Activated naive CD8-positive, alpha-beta T cell treated with anti-CD3 and anti-CD28 coated beads, Interleukin-2, amount 50 U/mL, for 24 hours (primary cell): Measurements from ENCODE around the gene DHRS2.
"Not testable (repeated sequence)": the region's sequence is repeated elsewhere in the genome, so short reads cannot be mapped to it uniquely, and the experiment has no call there.

Source experiments
- ATAC-seq: fragments of 150-1000 bp; cut with Tn5 transposase; one replicate; pipeline ENCODE4 v1.10.0; 2021
- DNase-seq: peaks from one replicate; pipeline ENCODE4 v3.0.0; 2021
- H3K27ac Mint-ChIP-seq: one replicate; pipeline ENCODE4 v1.8.0; 2021; ENCODE audit warnings: mild to moderate bottlenecking, mixed read lengths
- H3K27me3 Mint-ChIP-seq: one replicate; pipeline ENCODE4 v1.8.0; 2021; ENCODE audit warnings: mixed read lengths
- H3K36me3 Mint-ChIP-seq: one replicate; pipeline ENCODE4 v1.8.0; 2021; ENCODE audit warnings: low read depth, mixed read lengths
- H3K4me1 Mint-ChIP-seq: one replicate; pipeline ENCODE4 v1.8.0; 2021; ENCODE audit warnings: mixed read lengths
- H3K4me3 Mint-ChIP-seq: one replicate; pipeline ENCODE4 v1.8.0; 2021; ENCODE audit warnings: mild to moderate bottlenecking, moderate library complexity, mixed read lengths
- H3K9me3 Mint-ChIP-seq: one replicate; pipeline ENCODE4 v1.8.0; 2021; ENCODE audit warnings: mixed read lengths

The DHRS2 gene

DNA sequence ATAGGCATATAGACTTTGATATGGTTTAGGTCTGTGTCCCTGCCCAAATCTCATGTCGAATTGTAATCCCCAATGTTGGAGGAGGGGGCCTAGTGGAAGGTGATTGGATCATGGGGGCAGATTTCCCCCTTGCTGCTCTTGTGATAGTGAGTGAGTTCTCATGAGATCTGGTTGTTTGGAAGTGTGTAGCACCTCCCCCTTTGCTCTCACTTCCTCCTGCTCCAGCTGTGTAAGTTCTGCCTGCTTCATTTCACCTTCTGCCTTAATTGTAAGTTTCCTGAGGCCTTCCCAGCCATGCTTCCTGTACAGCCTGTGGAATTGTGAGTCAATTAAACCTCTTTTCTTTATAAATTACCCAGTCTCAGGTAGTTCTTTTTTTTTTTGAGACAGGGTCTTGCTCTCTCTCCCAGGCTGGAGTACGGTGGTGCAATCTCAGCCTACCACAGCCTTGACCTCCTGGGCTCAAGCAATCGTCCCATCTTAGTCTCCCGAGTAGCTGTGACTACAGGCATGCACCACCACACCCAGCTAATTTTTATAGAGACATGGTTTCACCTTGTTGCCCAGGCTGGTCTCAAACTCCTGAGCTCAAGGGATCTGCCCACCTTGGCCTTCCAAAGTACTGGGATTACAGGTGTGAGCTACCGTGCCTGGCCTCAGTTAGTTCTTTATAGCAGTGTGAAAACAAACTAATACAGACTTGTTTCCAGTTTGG lies 1.3 kb upstream of the DHRS2 start:
- not testable (repeated sequence) for ATAC-seq, H3K4me3 Mint-ChIP-seq, H3K4me1 Mint-ChIP-seq, H3K27ac Mint-ChIP-seq, DNase-seq, H3K36me3 Mint-ChIP-seq, H3K27me3 Mint-ChIP-seq, H3K9me3 Mint-ChIP-seq

GRCh38 chr14:23637312-23637654 lies 1.1 kb downstream of the DHRS2 start:
- H3K36me3 Mint-ChIP-seq, H3K9me3 Mint-ChIP-seq, H3K27ac Mint-ChIP-seq, H3K4me3 Mint-ChIP-seq, H3K4me1 Mint-ChIP-seq, H3K27me3 Mint-ChIP-seq, DNase-seq, ATAC-seq: not testable (repeated sequence)

DNA sequence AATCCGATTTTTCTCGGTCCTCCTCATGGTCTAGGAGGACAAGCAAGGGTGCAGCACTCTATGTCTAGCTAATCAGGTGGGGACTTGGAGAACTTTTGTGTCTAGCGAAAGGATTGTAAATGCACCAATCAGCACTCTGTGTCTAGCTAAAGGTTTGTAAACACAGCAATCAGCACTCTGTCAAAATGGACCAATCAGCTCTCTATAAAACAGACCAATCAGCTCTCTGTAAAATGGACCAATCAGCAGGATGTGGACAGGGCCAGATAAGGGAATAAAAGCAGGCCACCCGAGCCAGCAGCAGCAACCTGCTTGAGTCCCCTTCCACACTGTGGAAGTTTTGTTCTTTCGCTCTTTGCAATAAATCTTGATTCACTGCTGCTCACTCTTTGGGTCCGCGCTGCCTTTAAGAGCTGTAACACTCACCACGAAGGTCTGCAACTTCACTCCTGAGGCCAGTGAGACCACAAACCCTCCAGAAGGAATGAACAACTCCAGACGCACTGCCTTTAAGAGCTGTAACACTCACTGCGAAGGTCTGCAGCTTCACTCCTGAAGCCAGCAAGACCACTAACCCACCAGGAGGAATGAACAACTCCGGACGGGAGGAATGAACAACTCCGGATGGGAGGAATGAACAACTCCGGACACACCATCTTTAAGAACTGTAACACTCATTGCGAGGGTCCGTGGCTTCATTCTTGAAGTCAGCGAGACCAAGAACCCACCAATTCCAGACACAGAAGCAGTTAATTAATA lies 1.7 kb downstream of the DHRS2 start:
- H3K27me3 Mint-ChIP-seq, ATAC-seq, H3K4me1 Mint-ChIP-seq: not testable (repeated sequence)

GRCh38 chr14:23638414-23639047 lies 2.4 kb downstream of the DHRS2 start:
- ATAC-seq = no peak
- H3K4me1 Mint-ChIP-seq = no peaks in the 10 kb centered on the region
- H3K36me3 Mint-ChIP-seq = no peaks in the 10 kb centered on the region
- no peak for DNase-seq
- no peak overlapping the region for H3K27ac Mint-ChIP-seq
- no peak overlapping the region for H3K4me3 Mint-ChIP-seq
- no peaks in the 10 kb centered on the region for H3K27me3 Mint-ChIP-seq
- H3K9me3 Mint-ChIP-seq = no peaks in the 10 kb centered on the region

More for the DNA sequence above, 1.7 kb downstream of the DHRS2 start:
- not testable (repeated sequence) for H3K9me3 Mint-ChIP-seq, H3K4me3 Mint-ChIP-seq, H3K36me3 Mint-ChIP-seq, DNase-seq, H3K27ac Mint-ChIP-seq

DNA sequence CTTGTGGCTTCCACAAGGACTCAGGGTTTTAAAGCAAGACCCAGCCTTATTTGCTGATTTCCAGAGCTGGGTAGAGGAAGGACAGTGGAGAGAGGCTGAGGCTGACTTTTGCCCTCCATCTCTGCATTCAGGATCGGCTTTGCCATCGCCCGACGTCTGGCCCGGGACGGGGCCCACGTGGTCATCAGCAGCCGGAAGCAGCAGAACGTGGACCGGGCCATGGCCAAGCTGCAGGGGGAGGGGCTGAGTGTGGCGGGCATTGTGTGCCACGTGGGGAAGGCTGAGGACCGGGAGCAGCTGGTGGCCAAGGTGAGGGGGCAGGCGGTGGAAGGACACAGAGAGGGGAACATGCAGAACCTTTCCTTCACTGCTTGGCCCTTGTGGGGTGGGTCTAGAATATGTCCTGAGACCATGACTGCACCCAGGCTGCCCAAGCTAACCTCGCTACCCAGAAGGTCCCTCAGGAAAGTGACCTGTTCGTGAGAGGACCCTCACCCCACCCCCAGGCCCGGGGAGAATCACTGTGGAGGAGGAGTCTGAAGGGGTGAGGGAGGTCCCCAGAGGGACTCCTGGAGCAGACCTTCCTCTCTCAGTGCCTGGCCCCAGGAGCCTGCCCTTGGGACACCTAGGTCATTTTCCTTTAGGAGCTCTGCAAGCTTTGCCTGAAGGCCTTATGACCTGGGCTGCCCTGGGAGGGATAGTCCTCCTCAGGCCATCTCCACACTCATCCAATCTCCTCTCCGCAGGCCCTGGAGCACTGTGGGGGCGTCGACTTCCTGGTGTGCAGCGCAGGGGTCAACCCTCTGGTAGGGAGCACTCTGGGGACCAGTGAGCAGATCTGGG lies 3.1 kb downstream of the DHRS2 start:
- no peaks in the 10 kb centered on the region for H3K4me1 Mint-ChIP-seq
- H3K27me3 Mint-ChIP-seq = no peaks in the 10 kb centered on the region
- H3K9me3 Mint-ChIP-seq = no peaks in the 10 kb centered on the region
- DNase-seq = no peak
- no peak overlapping the region for H3K27ac Mint-ChIP-seq
- no peak overlapping the region for H3K4me3 Mint-ChIP-seq
- H3K36me3 Mint-ChIP-seq = no peaks in the 10 kb centered on the region
- ATAC-seq = no peak

DNA sequence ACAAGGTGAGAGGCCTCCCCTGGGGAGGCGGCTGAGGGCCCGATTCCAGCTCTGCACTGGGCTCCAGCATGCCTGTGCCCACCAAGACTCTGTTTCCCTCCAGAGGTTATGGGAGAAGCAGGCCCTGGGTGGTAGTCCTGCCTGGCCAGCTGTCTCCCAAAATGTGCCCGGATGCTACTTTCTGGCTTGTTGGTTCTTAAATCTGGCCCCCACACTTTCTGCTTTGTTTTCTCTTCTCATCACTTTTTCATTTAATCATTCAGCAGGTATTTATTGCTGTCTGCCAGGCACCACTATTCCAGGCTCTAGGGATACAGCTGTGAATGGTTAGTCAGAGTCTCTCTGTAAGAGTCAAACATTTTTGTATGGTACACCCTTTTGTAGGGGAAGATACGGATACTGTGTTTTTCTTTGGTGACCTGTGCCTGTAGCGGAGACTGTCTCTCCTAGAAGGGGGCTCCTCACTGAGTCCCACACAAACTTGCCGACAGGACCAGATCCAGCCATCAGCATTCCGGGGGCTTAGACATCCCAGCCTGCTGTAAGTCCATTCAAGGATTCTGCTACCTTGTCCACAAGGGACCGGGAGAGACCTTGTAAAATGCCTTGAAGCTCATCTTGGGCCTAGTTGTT lies 3.8 kb downstream of the DHRS2 start:
- ATAC-seq = no peak
- Mint-ChIP-seq H3K27ac (no peak overlapping the region), H3K27me3 (no peaks in the 10 kb centered on the region), H3K9me3 (no peaks in the 10 kb centered on the region), H3K4me1 (no peaks in the 10 kb centered on the region), H3K36me3 (no peaks in the 10 kb centered on the region), H3K4me3 (no peak overlapping the region)
- DNase-seq = no peak

DNA sequence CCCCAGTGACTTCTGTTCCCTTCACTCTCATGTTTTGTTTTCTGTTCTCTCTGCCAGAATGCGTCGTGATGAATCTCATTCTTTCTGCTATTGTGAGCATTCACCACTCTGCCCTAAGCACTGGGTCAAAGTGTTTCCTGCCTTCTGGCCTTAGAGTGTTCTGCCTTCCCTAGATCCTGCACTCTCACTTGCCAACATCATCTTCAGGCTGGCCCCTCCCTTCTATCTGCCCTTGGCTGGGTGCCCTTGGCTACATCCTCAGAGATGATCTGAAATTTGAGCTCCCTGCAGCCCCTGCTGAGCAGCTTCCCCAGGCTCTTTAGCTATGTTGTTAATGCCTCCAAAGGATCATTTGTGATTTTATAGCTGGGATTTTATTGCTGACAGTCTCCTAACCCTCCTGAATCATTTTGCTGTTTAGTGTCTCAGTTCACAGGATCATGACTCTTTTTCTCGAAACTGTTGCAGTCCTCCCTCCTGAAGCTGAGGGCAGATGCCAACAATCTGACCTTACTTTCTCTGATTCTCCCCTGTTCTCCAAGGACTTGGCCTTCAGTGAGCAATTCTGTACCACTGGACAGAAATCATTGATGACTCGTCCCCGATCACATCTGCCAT lies 4.5 kb downstream of the DHRS2 start:
- DNase-seq (no peak), ATAC-seq (no peak)
- H3K27me3 Mint-ChIP-seq = no peaks in the 10 kb centered on the region
- H3K4me3 Mint-ChIP-seq = no peak overlapping the region
- no peaks in the 10 kb centered on the region for H3K4me1 Mint-ChIP-seq
- H3K9me3 Mint-ChIP-seq = no peaks in the 10 kb centered on the region
- H3K27ac Mint-ChIP-seq = no peak overlapping the region
- H3K36me3 Mint-ChIP-seq = no peaks in the 10 kb centered on the region

DNA sequence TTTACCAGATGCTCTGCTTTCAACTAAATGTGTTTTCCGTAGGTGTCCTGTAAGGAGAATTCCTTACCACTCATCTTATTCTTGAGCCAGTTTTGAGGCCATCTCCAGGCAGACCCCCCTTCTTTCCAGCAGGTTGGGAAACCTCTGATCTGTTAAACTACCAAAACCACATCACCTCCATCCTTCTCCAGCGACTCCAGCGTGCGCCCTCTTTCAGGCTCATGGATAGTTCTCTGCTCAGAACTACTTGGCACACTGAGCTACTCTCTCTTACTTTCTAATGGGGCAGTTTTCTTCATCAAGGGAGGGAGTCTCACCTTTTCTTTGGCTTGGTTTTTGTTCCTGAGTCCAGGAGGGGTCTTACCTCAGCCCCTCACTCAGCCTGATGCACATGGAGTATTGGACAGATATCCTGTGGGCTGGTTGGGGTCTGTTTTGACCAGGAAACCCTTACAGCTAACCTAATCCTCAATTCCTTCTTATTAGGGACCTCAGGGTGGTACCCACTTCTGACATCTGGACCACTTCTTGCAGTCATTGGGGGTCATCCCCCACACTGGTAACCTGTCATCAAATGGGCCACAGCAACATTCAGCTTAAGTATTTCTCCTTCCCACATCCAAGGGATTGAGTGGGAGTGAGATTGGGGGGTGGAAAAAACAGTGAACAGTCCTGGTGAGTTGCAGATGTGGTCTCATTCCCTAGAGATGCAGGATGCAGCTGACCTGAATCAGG lies 5.2 kb downstream of the DHRS2 start:
- no peak for DNase-seq
- no peak for ATAC-seq
- no peaks in the 10 kb centered on the region for H3K9me3 Mint-ChIP-seq
- H3K27ac Mint-ChIP-seq = no peak overlapping the region
- no peaks in the 10 kb centered on the region for H3K36me3 Mint-ChIP-seq
- H3K4me1 Mint-ChIP-seq = no peaks in the 10 kb centered on the region
- no peaks in the 10 kb centered on the region for H3K27me3 Mint-ChIP-seq
- H3K4me3 Mint-ChIP-seq = no peak overlapping the region

DNA sequence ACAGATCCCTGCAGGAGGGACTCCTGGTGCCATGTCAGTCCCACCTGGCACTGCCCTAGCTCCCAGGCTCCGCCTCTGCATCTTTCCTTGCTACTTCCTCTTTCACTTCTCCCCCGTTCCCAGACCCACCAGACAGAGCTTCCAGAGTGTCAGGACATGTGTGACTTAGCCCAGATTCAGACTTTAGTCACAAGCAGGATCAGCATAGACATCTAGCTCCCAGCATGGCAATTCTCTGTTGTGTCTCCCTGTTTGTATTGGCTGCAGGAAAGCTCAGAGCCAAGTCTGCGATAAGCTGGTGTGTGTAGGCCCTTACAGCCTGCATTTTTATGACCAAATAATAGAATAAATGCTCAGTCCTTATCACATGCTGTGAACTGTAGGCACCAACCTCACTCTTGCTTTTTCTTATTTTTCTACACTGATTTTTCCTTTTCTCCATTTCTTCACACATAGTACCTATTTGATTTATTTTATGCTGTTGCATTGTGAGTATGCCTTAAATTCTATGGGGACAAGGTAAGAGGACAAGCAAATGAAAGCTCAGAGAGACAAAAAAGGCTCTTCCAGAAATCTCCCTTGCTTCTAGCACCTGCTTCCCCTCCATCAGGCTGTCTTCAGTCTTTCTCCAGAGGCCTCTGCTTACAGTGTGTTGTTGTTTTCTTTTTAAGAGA lies 5.9 kb downstream of the DHRS2 start:
- H3K27ac Mint-ChIP-seq = no peak overlapping the region
- no peaks in the 10 kb centered on the region for H3K9me3 Mint-ChIP-seq
- H3K4me1 Mint-ChIP-seq = no peaks in the 10 kb centered on the region
- DNase-seq (no peak), ATAC-seq (no peak)
- no peaks in the 10 kb centered on the region for H3K36me3 Mint-ChIP-seq
- no peak overlapping the region for H3K4me3 Mint-ChIP-seq
- H3K27me3 Mint-ChIP-seq = no peaks in the 10 kb centered on the region

DNA sequence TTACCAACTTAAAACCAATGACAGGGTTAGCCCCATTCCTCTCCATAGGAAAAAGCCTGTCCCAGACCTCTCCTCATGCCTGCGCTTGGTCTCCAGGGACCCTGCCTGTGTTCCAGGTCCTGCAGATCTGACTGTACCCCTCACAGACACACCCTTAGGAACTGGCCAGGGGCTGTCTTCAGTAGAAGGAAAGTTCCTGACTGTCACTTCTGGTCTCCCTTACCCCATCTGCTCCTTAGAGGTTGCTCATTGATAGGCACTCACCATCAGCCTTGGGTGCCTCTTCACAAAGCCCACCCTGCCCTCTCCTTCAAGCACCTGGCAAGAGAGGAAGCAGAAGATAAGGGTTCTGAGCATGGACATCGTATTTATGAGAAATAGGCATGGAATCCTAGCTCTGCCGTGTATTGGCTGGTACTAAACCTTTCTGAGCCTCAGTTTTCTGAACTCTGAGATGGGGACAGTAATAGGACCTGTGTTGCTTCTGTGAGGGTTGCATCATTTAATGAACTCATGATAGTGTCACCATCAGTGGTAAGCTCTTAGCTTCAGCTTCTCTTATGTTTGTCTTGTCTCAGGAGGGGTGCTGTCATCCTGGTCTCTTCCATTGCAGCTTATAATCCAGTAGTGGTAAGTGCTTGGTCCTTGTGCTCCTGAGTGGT lies 7.5 kb downstream of the DHRS2 start:
- H3K27ac Mint-ChIP-seq = no peak overlapping the region
- peaks cover 2% of the 10 kb centered on the region for H3K4me1 Mint-ChIP-seq
- ATAC-seq (no peak), DNase-seq (no peak)
- H3K4me3 Mint-ChIP-seq = no peak overlapping the region
- no peaks in the 10 kb centered on the region for H3K36me3 Mint-ChIP-seq
- no peaks in the 10 kb centered on the region for H3K9me3 Mint-ChIP-seq
- H3K27me3 Mint-ChIP-seq = no peaks in the 10 kb centered on the region

- no peaks in the 10 kb centered on the region for H3K36me3 Mint-ChIP-seq
- H3K4me3 Mint-ChIP-seq = no peak overlapping the region
- no peak overlapping the region for H3K27ac Mint-ChIP-seq
- H3K27me3 Mint-ChIP-seq = no peaks in the 10 kb centered on the region
- peaks cover 2% of the 10 kb centered on the region for H3K4me1 Mint-ChIP-seq
- ATAC-seq (no peak), DNase-seq (no peak)
- H3K9me3 Mint-ChIP-seq = no peaks in the 10 kb centered on the region
Measured at GRCh38 chr14:23644195-23644918, 8.2 kb downstream of the DHRS2 start.

DNA sequence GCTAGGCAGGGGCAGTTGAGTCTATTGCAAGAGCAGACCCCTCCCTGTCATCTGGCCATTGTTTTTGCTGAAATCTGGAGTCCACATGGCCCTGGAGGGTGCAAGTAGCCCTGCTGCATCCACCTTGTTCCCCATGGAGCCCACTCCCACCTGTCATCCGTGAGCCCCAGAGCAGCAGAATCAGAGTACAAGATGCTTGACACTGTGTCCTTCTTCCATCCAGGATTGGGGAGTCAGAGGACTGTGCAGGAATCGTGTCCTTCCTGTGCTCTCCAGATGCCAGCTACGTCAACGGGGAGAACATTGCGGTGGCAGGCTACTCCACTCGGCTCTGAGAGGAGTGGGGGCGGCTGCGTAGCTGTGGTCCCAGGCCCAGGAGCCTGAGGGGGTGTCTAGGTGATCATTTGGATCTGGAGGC lies 8.8 kb downstream of the DHRS2 start:
- H3K36me3 Mint-ChIP-seq = no peaks in the 10 kb centered on the region
- no peaks in the 10 kb centered on the region for H3K9me3 Mint-ChIP-seq
- ATAC-seq (no peak), DNase-seq (no peak)
- no peak overlapping the region for H3K27ac Mint-ChIP-seq
- H3K4me3 Mint-ChIP-seq = no peak overlapping the region
- peaks cover 2% of the 10 kb centered on the region for H3K4me1 Mint-ChIP-seq
- no peaks in the 10 kb centered on the region for H3K27me3 Mint-ChIP-seq
